IMR-90 (cell line): Measurements from ENCODE around the gene ACSL1. TPM values are rescaled to one million over a fixed set of nuclear protein-coding genes. Genes with fewer than 3 reads are reported as not detected.

Experiments
- ATAC-seq: fragments of 200-7000 bp; cut with Tn5 transposase; 2 replicates; pipeline ENCODE4 v1.9.1; 2020; ENCODE audit warnings: low read depth, mild to moderate bottlenecking, moderate library complexity
- BruUV-seq: library from RNA; stranded (reverse); fragments of 400-500 nt; replicated peaks from 2 replicates; lab custom pipeline; 2021; lab: Mats Ljungman, UMichigan
- CTCF ChIA-PET: fragments of 300-600 bp; formaldehyde crosslinking; extraction: SDS; loops from one replicate; lab custom pipeline; 2021; ENCODE audit warnings: antibody characterized with exemption; lab: Yijun Ruan, JAX
- POLR2A ChIA-PET: fragments of 300-600 bp; sonication (Branson Sonifier 250); formaldehyde crosslinking; loops from one replicate; lab custom pipeline; 2022; ENCODE audit warnings: antibody characterized with exemption; ENCODE audit not compliant: unreplicated experiment; lab: Charles Lee
- DNase-seq: peaks from one replicate; pipeline ENCODE4 v3.0.0; 2013
- H2AFZ ChIP-seq: replicated peaks from 2 replicates; pipeline ENCODE3; 2013; ENCODE audit warnings: low read length, mild to moderate bottlenecking; ENCODE audit not compliant: poor library complexity
- H2AK5ac ChIP-seq: 2 replicates; pipeline ENCODE4 v1.6.1; 2013; ENCODE audit warnings: low read depth, low read length, inconsistent platforms
- H2AK9ac ChIP-seq: replicated peaks from 2 replicates; pipeline ENCODE3; 2013; ENCODE audit warnings: mild to moderate bottlenecking, low read depth, low read length, moderate library complexity; ENCODE audit not compliant: poor library complexity
- H2BK120ac ChIP-seq: 2 replicates; pipeline ENCODE4 v1.6.1; 2013; ENCODE audit warnings: low read depth, low read length, inconsistent platforms
- H2BK15ac ChIP-seq: 3 replicates; pipeline ENCODE4 v1.6.1; 2013; ENCODE audit warnings: low read depth, low read length, inconsistent platforms
- H2BK20ac ChIP-seq: 2 replicates; pipeline ENCODE4 v1.6.1; 2013; ENCODE audit warnings: low read depth, mild to moderate bottlenecking, inconsistent platforms, low read length, moderate library complexity
- H2BK5ac ChIP-seq: 2 replicates; pipeline ENCODE4 v1.6.1; 2013; ENCODE audit warnings: mild to moderate bottlenecking, low read depth, low read length, inconsistent platforms; ENCODE audit not compliant: poor library complexity, severe bottlenecking
- H3K14ac ChIP-seq: replicated peaks from 2 replicates; pipeline ENCODE4 v1.6.1; 2013; ENCODE audit warnings: low read depth, low read length, inconsistent platforms
- H3K18ac ChIP-seq: 2 replicates; pipeline ENCODE4 v1.6.1; 2013; ENCODE audit warnings: low read depth, low read length, control low read depth
- H3K23ac ChIP-seq: 2 replicates; pipeline ENCODE4 v1.6.1; 2013; ENCODE audit warnings: low read depth, low read length, inconsistent platforms
- H3K27ac ChIP-seq: 2 replicates; pipeline ENCODE4 v1.5.1; 2013; ENCODE audit warnings: mild to moderate bottlenecking, control low read depth, low read length; ENCODE audit not compliant: insufficient read depth
- H3K27me3 ChIP-seq: 2 replicates; pipeline ENCODE4 v1.6.1; 2013; ENCODE audit warnings: low read length; ENCODE audit not compliant: control insufficient read depth, insufficient read depth
- H3K36me3 ChIP-seq: 2 replicates; pipeline ENCODE4 v1.6.1; 2013; ENCODE audit warnings: low read length, mixed read lengths; ENCODE audit not compliant: control insufficient read depth, insufficient read depth
- H3K4ac ChIP-seq: 2 replicates; pipeline ENCODE4 v1.6.1; 2013; ENCODE audit warnings: low read depth, low read length, inconsistent platforms
- H3K4me1 ChIP-seq: 2 replicates; pipeline ENCODE4 v1.6.1; 2013; ENCODE audit warnings: low read length, mixed read lengths; ENCODE audit not compliant: control insufficient read depth, insufficient read depth
- H3K4me2 ChIP-seq: 2 replicates; pipeline ENCODE4 v1.6.1; 2013; ENCODE audit warnings: low read depth, mild to moderate bottlenecking, control low read depth, low read length, moderate library complexity
- H3K4me3 ChIP-seq: 2 replicates; pipeline ENCODE4 v1.5.1; 2013; ENCODE audit warnings: low read depth, mild to moderate bottlenecking, control low read depth, low read length, moderate library complexity; ENCODE audit not compliant: insufficient read depth
- H3K56ac ChIP-seq: 2 replicates; pipeline ENCODE4 v1.6.1; 2013; ENCODE audit warnings: low read length, inconsistent platforms; ENCODE audit not compliant: insufficient read depth; ENCODE audit errors: extremely low read depth
- H3K79me1 ChIP-seq, 2 experiments: 2 replicates each; pipeline ENCODE4 v1.6.1; 2013; ENCODE audit warnings: low read length in 2 of 2, inconsistent platforms in 1 of 2, low read depth in 1 of 2
- H3K9ac ChIP-seq: 2 replicates; pipeline ENCODE4 v1.6.1; 2013; ENCODE audit warnings: low read depth, low read length, control low read depth
- H3K9me1 ChIP-seq: 2 replicates; pipeline ENCODE4 v1.6.1; 2013; ENCODE audit warnings: low read length, inconsistent platforms; ENCODE audit not compliant: insufficient read depth
- H3K9me3 ChIP-seq: 2 replicates; pipeline ENCODE4 v1.6.1; 2013; ENCODE audit warnings: low read length; ENCODE audit not compliant: control insufficient read depth, insufficient read depth
- H4K20me1 ChIP-seq: 2 replicates; pipeline ENCODE4 v1.6.1; 2013; ENCODE audit warnings: low read length, inconsistent platforms; ENCODE audit not compliant: insufficient read depth
- H4K5ac ChIP-seq: 2 replicates; pipeline ENCODE4 v1.6.1; 2013; ENCODE audit warnings: mild to moderate bottlenecking, low read depth, low read length, control low read depth
- H4K8ac ChIP-seq, 2 experiments: 2 replicates each; pipeline ENCODE4 v1.6.1; 2013; ENCODE audit warnings: low read depth in 2 of 2, low read length in 2 of 2, control low read depth in 1 of 2, inconsistent platforms in 1 of 2
- H4K91ac ChIP-seq: 2 replicates; pipeline ENCODE4 v1.6.1; 2013; ENCODE audit warnings: low read depth, low read length, inconsistent platforms; ENCODE audit not compliant: insufficient read depth
- BHLHE40 ChIP-seq: fragments of 150-350 bp; IDR thresholded peaks from 2 replicates; pipeline ENCODE4 v1.6.1; 2016; ENCODE audit warnings: mild to moderate bottlenecking, low read depth, low read length
- CEBPB ChIP-seq: IDR thresholded peaks from 2 replicates; pipeline ENCODE4 v1.6.1; 2012; ENCODE audit warnings: low read depth, low read length, improper control_type of control experiment
- CHD1 ChIP-seq: IDR thresholded peaks from 2 replicates; pipeline ENCODE4 v1.6.1; 2012; ENCODE audit warnings: low read depth, low read length, improper control_type of control experiment
- CTCF ChIP-seq: conservative IDR thresholded peaks from 2 replicates; pipeline ENCODE4 v1.5.1; 2012; ENCODE audit warnings: mild to moderate bottlenecking, low read depth, low read length, improper control_type of control experiment
- FOS ChIP-seq: fragments of 150-350 bp; IDR thresholded peaks from 2 replicates; pipeline ENCODE4 v1.6.1; 2016; ENCODE audit warnings: low read depth, low read length
- MAZ ChIP-seq: IDR thresholded peaks from 2 replicates; pipeline ENCODE4 v1.6.1; 2012; ENCODE audit warnings: low read depth, mild to moderate bottlenecking, low read length, improper control_type of control experiment, moderate library complexity, borderline replicate concordance
- RAD21 ChIP-seq: IDR thresholded peaks from 2 replicates; pipeline ENCODE4 v1.6.1; 2012; ENCODE audit warnings: low read length, improper control_type of control experiment
- RFX5 ChIP-seq: IDR thresholded peaks from 2 replicates; pipeline ENCODE4 v1.8.0; 2012; ENCODE audit warnings: low read depth, mild to moderate bottlenecking, low read length, moderate library complexity
- WGBS, 2 experiments: methylation state at CpG; one replicate each; pipeline versions ENCODE4 v1.1.5 to v1.1.7; 2013; ENCODE audit warnings: missing lambda C conversion rate in 2 of 2; ENCODE audit not compliant: insufficient read length in 1 of 2; ENCODE audit errors: extremely low coverage in 2 of 2; 5-methylcytosine and 5-hydroxymethylcytosine counted together
- dilution Hi-C: fragments of 300-500 bp; cut with HindIII; formaldehyde crosslinking; loops from one replicate; pipeline ENCODE4 v1.14.3; 2018; ENCODE audit warnings: low sequenced_read_pairs; ENCODE audit not compliant: unreplicated experiment
- in situ Hi-C: fragments of 300-500 bp; cut with MboI; formaldehyde crosslinking; loops from 3 replicates; pipeline ENCODE4 v1.14.3; 2019; ENCODE audit warnings: low sequenced_read_pairs, inconsistent platforms, mixed read lengths
- intact Hi-C: fragments of 100-400 bp; cut with micrococcal nuclease; formaldehyde crosslinking; loops from 2 replicates; pipeline ENCODE4 v1.10.0; 2022
- polyA plus RNA-seq, 3 experiments: library from polyadenylated mRNA; depleted of rRNA; stranded (reverse); fragments of >200 nt; gene quantifications; 2 replicates each; pipeline ENCODE4 v1.2.3, GENCODE V29; 2012; ENCODE audit warnings: low replicate concordance in 1 of 3
- total RNA-seq: library from RNA; depleted of rRNA; stranded (reverse); fragments of >200 nt; gene quantifications from 2 replicates; pipeline ENCODE4 v1.2.3, GENCODE V29; 2012

ACSL1 gene
- total and polyA plus RNA-seq, 2 of the 4 experiments (the other 2 are of a cell fraction): 14.4 to 26.0 TPM

GRCh38 chr4:184824081-184824775 lies 1.5 kb downstream of the ACSL1 start (continued):
- no peak for TF ChIP-seq CHD1

- Histone ChIP-seq H3K27me3 (peaks cover 3% of the 10 kb centered on the region; the same call in 1 of the 2 replicates), H3K9ac (no peak overlapping the region), H4K8ac (no peak overlapping the region), H2AK9ac (no peak overlapping the region), H3K4me2 (no peak overlapping the region), H3K56ac (no peak overlapping the region), H4K20me1 (peaks cover 6% of the 10 kb centered on the region; the same call in 1 of the 2 replicates), H3K23ac (no peak overlapping the region), H3K4me1 (peaks cover 2% of the 10 kb centered on the region; the same call in 1 of the 2 replicates), H4K5ac (no peak overlapping the region), H3K79me1 (peaks cover 15 to 18% of the 10 kb centered on the region in 2 experiments), H2BK5ac (no peak overlapping the region), H4K91ac (no peak overlapping the region), H3K36me3 (no peaks in the 10 kb centered on the region), H2BK120ac (no peak overlapping the region), H3K4me3 (no peak overlapping the region), H3K27ac (no peak overlapping the region), H3K18ac (no peak overlapping the region), H2AFZ (no peak overlapping the region), H2BK15ac (no peak overlapping the region), H3K4ac (no peak overlapping the region), H3K9me1 (peaks cover 6% of the 10 kb centered on the region; the same call in 1 of the 2 replicates), H2AK5ac (no peak overlapping the region), H3K14ac (no peak overlapping the region), H2BK20ac (no peak overlapping the region), H3K9me3 (no peaks in the 10 kb centered on the region)
- BruUV-seq: no TSS peak
- DNase-seq: no peak
- in situ Hi-C loops: no loop called here
- no CpG with 5 or more reads among the region's 2 CpGs for WGBS, 2 experiments
- dilution Hi-C loops: no loop called here
- POLR2A ChIA-PET: no interaction called here
- no peak for TF ChIP-seq CHD1
- TF ChIP-seq RFX5: no peak
- no peak for TF ChIP-seq BHLHE40
- TF ChIP-seq CEBPB: no peak
- no peak for TF ChIP-seq MAZ
- TF ChIP-seq CTCF: no peak
- no peak for TF ChIP-seq FOS
- no peak for TF ChIP-seq RAD21
- ATAC-seq: no peak
- CTCF ChIA-PET: no interaction called here
- intact Hi-C loops: no loop called here
Observed at GRCh38 chr4:184823014-184823413, 2.8 kb downstream of the ACSL1 start.
